ENCODE data around the gene TM9SF1.

GRCh38 chr14:24156840-24157239, 38.4 kb downstream of the TM9SF1 start:
- TF ChIP-seq CTCF (IDR thresholded peaks at IDR 0.05) (no peak), EZH2 (IDR thresholded peaks at IDR 0.05) (no peak)
